Fibroblast of skin of left biceps (primary cell): Measurements from ENCODE around the gene WNT8A.

ENCODE experiments used
- DNase-seq, 2 experiments: peaks; one replicate each; pipeline ENCODE4 v3.0.0-alpha.2; 2013; ENCODE audit warnings: low read depth in 2 of 2

Gene WNT8A

DNA sequence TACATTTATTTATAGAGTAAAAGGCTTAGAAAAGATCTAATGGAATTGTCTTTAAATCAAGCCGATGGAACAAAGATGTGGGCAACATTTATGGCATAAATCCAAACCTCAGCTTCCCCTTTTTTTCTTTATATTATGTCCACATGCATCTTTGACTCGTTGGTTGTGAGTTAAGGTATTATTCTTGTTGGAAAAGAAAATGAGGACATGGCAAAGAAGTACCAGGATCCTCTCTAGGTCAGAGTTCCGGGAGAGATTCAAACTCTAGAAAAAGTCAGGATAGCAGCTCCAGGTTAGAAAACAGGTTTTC lies 55.9 kb downstream of the WNT8A start:
- no peak for DNase-seq

- DNase-seq = no peak
Observed at GRCh38 chr5:138140268-138140667, 56.4 kb downstream of the WNT8A start.
